H1 (cell line): ENCODE data around the gene NAXE. TPM values are rescaled to one million over a fixed set of nuclear protein-coding genes. Genes with fewer than 3 reads are reported as not detected.

Source experiments
- CTCF ChIA-PET: fragments of 300-600 bp; sonication (Branson Sonifier 250); formaldehyde crosslinking; loops from one replicate; lab custom pipeline; 2021; ENCODE audit not compliant: partially characterized antibody; lab: Charles Lee
- POLR2A ChIA-PET: fragments of 300-600 bp; sonication (Branson Sonifier 250); formaldehyde crosslinking; loops from one replicate; lab custom pipeline; 2021; ENCODE audit warnings: inconsistent platforms; ENCODE audit not compliant: partially characterized antibody; lab: Charles Lee
- DNase-seq, 2 experiments: peaks; one replicate each; pipeline versions ENCODE4 v3.0.0 to v3.0.0-alpha.2; 2010 to 2022; ENCODE audit warnings: low spot score in 2 of 2, low read depth in 1 of 2, mixed read lengths in 1 of 2
- FAIRE-seq: peaks from 2 replicates; lab custom pipeline; 2011; peaks lifted over from hg19 to GRCh38; lab: Jason Lieb, UNC
- H2AFZ ChIP-seq: 2 replicates; pipeline ENCODE4 v1.8.1; 2012; ENCODE audit warnings: low read length, inconsistent platforms
- H2AK5ac ChIP-seq: 2 replicates; pipeline ENCODE4 v1.6.1; 2013; ENCODE audit warnings: low read depth, low read length
- H2BK120ac ChIP-seq: replicated peaks from 2 replicates; pipeline ENCODE3; 2013; ENCODE audit warnings: low read depth, low read length, inconsistent platforms
- H2BK12ac ChIP-seq: 2 replicates; pipeline ENCODE4 v1.6.1; 2013; ENCODE audit warnings: low read depth, low read length
- H2BK15ac ChIP-seq: 2 replicates; pipeline ENCODE4 v1.6.1; 2013; ENCODE audit warnings: low read length
- H2BK20ac ChIP-seq: 2 replicates; pipeline ENCODE4 v1.6.1; 2013; ENCODE audit warnings: low read length
- H2BK5ac ChIP-seq: 2 replicates; pipeline ENCODE4 v1.6.1; 2013; ENCODE audit warnings: low read depth, low read length
- H3K14ac ChIP-seq: 2 replicates; pipeline ENCODE4 v1.6.1; 2013; ENCODE audit warnings: inconsistent platforms; ENCODE audit not compliant: insufficient read length
- H3K18ac ChIP-seq: 2 replicates; pipeline ENCODE4 v1.6.1; 2013; ENCODE audit warnings: low read length; ENCODE audit errors: extremely low read depth
- H3K23ac ChIP-seq: 2 replicates; pipeline ENCODE4 v1.6.1; 2013; ENCODE audit warnings: inconsistent platforms; ENCODE audit not compliant: insufficient read length
- H3K23me2 ChIP-seq: 2 replicates; pipeline ENCODE4 v1.6.1; 2013; ENCODE audit warnings: low read depth, low read length
- H3K27ac ChIP-seq: 2 replicates; pipeline ENCODE4 v1.6.1; 2011; ENCODE audit warnings: low read depth, low read length, inconsistent platforms
- H3K27me3 ChIP-seq, 4 experiments: replicated peaks in 1 of 4; 1 replicate in 1 of 4; 2 replicates in 3 of 4; pipeline versions ENCODE4 v1.6.1 to v1.8.1; 2011 to 2013; ENCODE audit warnings: low read length in 3 of 4, mild to moderate bottlenecking in 3 of 4, inconsistent platforms in 2 of 4, mixed read lengths in 2 of 4, moderate library complexity in 1 of 4; ENCODE audit not compliant: control insufficient read depth in 3 of 4, insufficient read depth in 3 of 4; ENCODE audit errors: extremely low read depth in 1 of 4
- H3K36me3 ChIP-seq, 4 experiments: 2 replicates each; pipeline versions ENCODE4 v1.6.1 to v1.8.1; 2011 to 2013; ENCODE audit warnings: mild to moderate bottlenecking in 4 of 4, low read length in 3 of 4, moderate library complexity in 2 of 4, control low read depth in 1 of 4, inconsistent platforms in 1 of 4; ENCODE audit not compliant: insufficient read depth in 4 of 4, control insufficient read depth in 2 of 4
- H3K4ac ChIP-seq: replicated peaks from 2 replicates; pipeline ENCODE3; 2013; ENCODE audit warnings: low read length, low read depth, mixed read lengths, inconsistent platforms; ENCODE audit not compliant: insufficient read length
- H3K4me1 ChIP-seq, 4 experiments: replicated peaks in 1 of 4; 1 replicate in 1 of 4; 2 replicates in 3 of 4; pipeline versions ENCODE4 v1.6.1 to v1.8.1; 2011 to 2013; ENCODE audit warnings: low read length in 3 of 4, inconsistent platforms in 2 of 4, mixed read lengths in 1 of 4; ENCODE audit not compliant: insufficient read depth in 4 of 4, control insufficient read depth in 3 of 4
- H3K4me2 ChIP-seq, 2 experiments: 2 replicates each; pipeline versions ENCODE4 v1.6.1 to v1.8.1; 2011 to 2013; ENCODE audit warnings: low read depth in 2 of 2, low read length in 2 of 2, control low read depth in 1 of 2, inconsistent platforms in 1 of 2, mild to moderate bottlenecking in 1 of 2; ENCODE audit not compliant: insufficient read depth in 1 of 2
- H3K4me3 ChIP-seq, 4 experiments: fragments of 200-600, 300-600 bp in 1 of 4; sonication (generic), shearing (Covaris generic), sonication (Bioruptor Twin) in 1 of 4; 2 replicates each; pipeline versions ENCODE4 v1.5.1 to v1.8.1; 2011 to 2016; ENCODE audit warnings: low read length in 4 of 4, low read depth in 3 of 4, control low read depth in 2 of 4, inconsistent platforms in 2 of 4, mild to moderate bottlenecking in 2 of 4, mixed read lengths in 1 of 4, moderate library complexity in 1 of 4; ENCODE audit not compliant: insufficient read depth in 2 of 4; ENCODE audit errors: extremely low read depth in 1 of 4
- H3K56ac ChIP-seq: replicated peaks from 2 replicates; pipeline ENCODE3; 2013; ENCODE audit warnings: low read depth, mild to moderate bottlenecking, mixed read lengths, low read length, inconsistent platforms; ENCODE audit not compliant: insufficient read length
- H3K79me1 ChIP-seq: 2 replicates; pipeline ENCODE4 v1.6.1; 2013; ENCODE audit warnings: low read depth, low read length, control low read depth
- H3K79me2 ChIP-seq, 2 experiments: 2 replicates each; pipeline versions ENCODE4 v1.6.1 to v1.8.1; 2012 to 2013; ENCODE audit warnings: low read length in 2 of 2, mild to moderate bottlenecking in 2 of 2, inconsistent platforms in 1 of 2; ENCODE audit not compliant: insufficient read depth in 2 of 2, control insufficient read depth in 1 of 2
- H3K9ac ChIP-seq, 4 experiments: replicated peaks in 1 of 4; 1 replicate in 1 of 4; 2 replicates in 3 of 4; pipeline versions ENCODE4 v1.6.1 to v1.8.1; 2011 to 2013; ENCODE audit warnings: low read depth in 3 of 4, low read length in 3 of 4, control low read depth in 2 of 4, mild to moderate bottlenecking in 2 of 4, moderate library complexity in 2 of 4, inconsistent platforms in 1 of 4; ENCODE audit errors: extremely low read depth in 1 of 4
- H3K9me3 ChIP-seq, 2 experiments: 2 replicates each; pipeline versions ENCODE4 v1.6.1 to v1.8.1; 2012 to 2013; ENCODE audit warnings: mild to moderate bottlenecking in 2 of 2, moderate library complexity in 2 of 2, control low read depth in 1 of 2, inconsistent platforms in 1 of 2, low read depth in 1 of 2, low read length in 1 of 2, mixed read lengths in 1 of 2; ENCODE audit not compliant: insufficient read depth in 2 of 2
- H4K20me1 ChIP-seq, 2 experiments: replicated peaks in 1 of 2; 2 replicates each; pipeline versions ENCODE3 to v1.8.1; 2011 to 2013; ENCODE audit warnings: inconsistent platforms in 2 of 2, low read length in 2 of 2, mild to moderate bottlenecking in 1 of 2; ENCODE audit not compliant: insufficient read depth in 2 of 2, control insufficient read depth in 1 of 2
- H4K5ac ChIP-seq: 2 replicates; pipeline ENCODE4 v1.6.1; 2013; ENCODE audit warnings: low read length, low read depth, mixed read lengths, inconsistent platforms; ENCODE audit not compliant: insufficient read length
- H4K8ac ChIP-seq: 2 replicates; pipeline ENCODE4 v1.8.0; 2013; ENCODE audit warnings: mild to moderate bottlenecking, moderate library complexity, low read length, inconsistent platforms; ENCODE audit not compliant: insufficient read depth; ENCODE audit errors: extremely low read depth
- H4K91ac ChIP-seq: replicated peaks from 2 replicates; pipeline ENCODE3; 2013; ENCODE audit warnings: low read length, mixed read lengths, inconsistent platforms; ENCODE audit not compliant: insufficient read length
- ATF3 ChIP-seq: IDR thresholded peaks from 2 replicates; pipeline ENCODE4 v1.6.1; 2011; ENCODE audit warnings: low read depth, mild to moderate bottlenecking, low read length; ENCODE audit not compliant: insufficient read depth
- BRCA1 ChIP-seq: IDR thresholded peaks from 2 replicates; pipeline ENCODE4 v1.6.1; 2012; ENCODE audit warnings: low read depth, low read length, improper control_type of control experiment
- CREB1 ChIP-seq: IDR thresholded peaks from 2 replicates; pipeline ENCODE4 v1.6.1; 2012; ENCODE audit warnings: inconsistent platforms
- E2F6 ChIP-seq: IDR thresholded peaks from 2 replicates; pipeline ENCODE4 v1.6.1; 2012; ENCODE audit warnings: inconsistent platforms
- GTF2F1 ChIP-seq: IDR thresholded peaks from 2 replicates; pipeline ENCODE4 v1.6.1; 2012; ENCODE audit warnings: low read depth, low read length, improper control_type of control experiment, borderline replicate concordance
- HDAC6 ChIP-seq: IDR thresholded peaks from one replicate; pipeline ENCODE4 v1.7.1; 2012; ENCODE audit warnings: low read depth, mild to moderate bottlenecking, inconsistent platforms, low read length, moderate library complexity
- RNF2 ChIP-seq: fragments of 200-900, 300-1000 bp; sonication (generic); IDR thresholded peaks from 2 replicates; pipeline ENCODE4 v1.7.1; 2016; ENCODE audit warnings: borderline replicate concordance, low read depth, mild to moderate bottlenecking, antibody characterized with exemption, low read length; ENCODE audit not compliant: poor library complexity, severe bottlenecking; ENCODE audit errors: missing control alignments
- SIX5 ChIP-seq: IDR thresholded peaks from 2 replicates; pipeline ENCODE4 v1.6.1; 2011; ENCODE audit warnings: mild to moderate bottlenecking, low read depth, low read length
- SP1 ChIP-seq: IDR thresholded peaks from 2 replicates; pipeline ENCODE4 v1.6.1; 2011; ENCODE audit warnings: low read depth, low read length
- TAF7 ChIP-seq: optimal IDR thresholded peaks from 2 replicates; pipeline ENCODE3; 2011; ENCODE audit warnings: low read depth, mild to moderate bottlenecking, inconsistent platforms, low read length, moderate library complexity, borderline replicate concordance
- WGBS, 2 experiments: shearing (Covaris generic) in 1 of 2; methylation state at CpG; one replicate each; pipeline versions ENCODE4 v1.1.6 to v1.1.7; 2013 to 2015; ENCODE audit warnings: low lambda C conversion rate in 2 of 2, mixed read lengths in 2 of 2, inconsistent platforms in 1 of 2, low coverage in 1 of 2, missing lambda C conversion rate in 1 of 2; ENCODE audit not compliant: insufficient replicate concordance in 2 of 2, insufficient coverage in 1 of 2, insufficient read length in 1 of 2; ENCODE audit errors: extremely low coverage in 1 of 2, missing lambda C conversion rate in 1 of 2; 5-methylcytosine and 5-hydroxymethylcytosine counted together
- polyA plus RNA-seq, 7 experiments: library from polyadenylated mRNA; depleted of rRNA in 3 of 7; stranded (reverse) in 5 of 7; unstranded in 2 of 7; fragments of >200 nt in 5 of 7; fragments of 200-250 nt in 2 of 7; gene quantifications; 1 replicate in 5 of 7; 2 replicates in 1 of 7; 4 replicates in 1 of 7; pipeline versions ENCODE4 v1.2.1 to v1.2.3, GENCODE V29; 2011 to 2013; ENCODE audit warnings: missing spikeins in 2 of 7, mixed read lengths in 2 of 7
- total RNA-seq: library from RNA; stranded (reverse); fragmentation: NEBNext Ultra II Directional; extraction: Animal tissue kit (Norgen Biotek cat#: 25700); gene quantifications from 2 replicates; pipeline ENCODE4 v1.2.1, GENCODE V29; 2021

NAXE gene
- total and polyA plus RNA-seq, 2 of the 8 experiments (the other 6 are each of a cell fraction or from before 2014, with no cell fraction given), result 73.1 to 74.3 TPM

- 7% methylated on average over 36 of the region's 40 CpGs; no CpG with 5 or more reads in 1 of the 2 experiments for WGBS, 2 experiments
- H2BK120ac ChIP-seq, result no peak overlapping the region
- peak overlapping the region; percentile 62; the same call in 1 of the 2 replicates for H4K8ac ChIP-seq
- no peak overlapping the region for H3K56ac ChIP-seq
- peak overlapping the region; percentile 50; the same call in 1 of the 2 replicates for H2BK12ac ChIP-seq
- peak overlapping the region; percentile 26 to 72 (median 53) for H3K4me3 ChIP-seq
- H3K27ac ChIP-seq, result no peak overlapping the region
- H4K91ac ChIP-seq, result no peak overlapping the region
- H2BK5ac ChIP-seq, result no peak overlapping the region
- ChIA-PET POLR2A (interaction anchor here (0.9 to 3.6 kb wide), 14 partner anchors 8 to 185 kb away, joined by 3 to 13 read pairs (median 4); partner anchors contain the start of gene HDGF), CTCF (interaction anchor here (0.6 to 43.0 kb wide), 17 partner anchors 9 to 285 kb away, joined by 3 to 868 read pairs (median 5); partner anchors contain the start of genes CRABP2, HAPLN2, NAXE and NES)
- peak overlapping the region; percentile 67; the same call in 1 of the 2 replicates for H3K18ac ChIP-seq
- no peaks in the 10 kb centered on the region for H3K9me3 ChIP-seq
- peak overlapping the region in 1 of 4 experiments; percentile 54; a peak in 2 of 7 replicates for H3K9ac ChIP-seq
- H2BK15ac ChIP-seq, result no peak overlapping the region
- H3K4me2 ChIP-seq, result peak overlapping the region; percentile 77 to 95
- H3K23me2 ChIP-seq, result peaks cover 13% of the 10 kb centered on the region; the same call in 1 of the 2 replicates
- no peak overlapping the region for H3K14ac ChIP-seq
- H3K79me2 ChIP-seq, result no peaks in the 10 kb centered on the region
- no peak overlapping the region for H3K23ac ChIP-seq
- FAIRE-seq, result no peak
- DNase-seq, result no peak
- peaks cover 11 to 89% (median 67%) of the 10 kb centered on the region in 4 experiments for H3K27me3 ChIP-seq
- no peaks in the 10 kb centered on the region for H3K79me1 ChIP-seq
- no peak overlapping the region for H4K5ac ChIP-seq
- H3K36me3 ChIP-seq, result no peaks in the 10 kb centered on the region
- peaks cover 8 to 23% (median 15%) of the 10 kb centered on the region in 4 experiments for H3K4me1 ChIP-seq
- H2BK20ac ChIP-seq, result no peak overlapping the region
- no peak overlapping the region for H3K4ac ChIP-seq
- no peak overlapping the region for H2AK5ac ChIP-seq
- H4K20me1 ChIP-seq, result peaks cover 0 to 4% of the 10 kb centered on the region in 2 experiments
- H2AFZ ChIP-seq, result no peak overlapping the region
- TF ChIP-seq SIX5 (no peak), GTF2F1 (no peak), E2F6 (no peak), HDAC6 (no peak), BRCA1 (no peak), SP1 (no peak), RNF2 (no peak), CREB1 (no peak), TAF7 (no peak), ATF3 (no peak)
Measured at GRCh38 chr1:156642265-156643048, 50.9 kb downstream of the NAXE start.
